HL-60/S4 treated with phorbol 12-myristate 13-acetate at 8.2 ng/mL for 4 days and 3 days (cell line): ENCODE data around the gene SERTAD4.

Experiments used
- in situ Hi-C: fragments of 300-500 bp; cut with MboI; formaldehyde crosslinking; loops from 2 replicates; pipeline ENCODE4 v1.15.0; 2022; ENCODE audit warnings: low sequenced_read_pairs

SERTAD4 gene

DNA sequence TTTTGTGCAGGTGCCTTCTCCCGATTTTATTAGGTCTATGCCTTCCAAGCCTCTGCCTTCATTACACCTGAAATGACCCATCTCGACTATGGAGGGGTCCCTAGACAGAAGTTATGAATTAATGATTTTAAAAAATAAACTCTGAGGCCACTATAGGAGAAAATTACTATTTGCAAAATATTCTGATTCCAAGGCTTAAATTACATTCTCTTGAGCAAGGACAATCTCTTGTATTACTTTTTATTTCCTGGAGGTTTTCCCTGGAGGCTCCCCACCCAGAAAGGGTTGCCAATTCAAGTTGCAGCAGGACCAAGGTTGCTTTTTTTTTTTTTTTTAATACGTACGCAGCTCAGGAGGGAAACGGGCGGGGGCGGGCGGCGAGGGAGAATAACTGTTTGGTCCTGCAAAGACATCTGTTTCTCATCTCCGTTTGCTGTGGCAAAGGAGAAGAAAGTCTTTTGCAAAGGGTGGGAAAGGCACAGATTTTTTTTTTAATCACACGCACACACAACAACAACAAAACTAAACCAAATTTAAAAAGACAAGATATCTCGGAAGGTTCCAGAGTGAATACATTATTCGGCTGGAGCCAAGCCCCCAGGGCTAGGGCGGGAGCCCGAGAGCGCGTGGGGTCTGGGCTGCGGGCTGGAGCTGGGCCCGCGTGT lies 618 bp upstream of the SERTAD4 start:
- in situ Hi-C loops, result no loop called here

DNA sequence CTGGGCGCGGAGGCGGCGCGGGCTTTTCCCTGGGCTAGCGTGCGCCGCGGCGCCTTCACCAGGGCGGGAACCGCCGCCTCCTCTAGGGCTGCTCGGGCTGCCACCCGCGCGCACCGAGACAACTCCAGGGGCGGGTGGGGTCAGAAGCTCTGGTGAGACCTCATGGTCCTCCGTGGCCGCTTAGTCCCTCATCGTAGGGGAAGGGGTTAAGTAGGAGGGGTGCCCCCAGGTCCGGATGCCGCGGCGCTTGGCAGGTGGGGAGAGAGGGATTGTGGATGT lies 559 bp downstream of the SERTAD4 start:
- in situ Hi-C loops, result no loop called here

DNA sequence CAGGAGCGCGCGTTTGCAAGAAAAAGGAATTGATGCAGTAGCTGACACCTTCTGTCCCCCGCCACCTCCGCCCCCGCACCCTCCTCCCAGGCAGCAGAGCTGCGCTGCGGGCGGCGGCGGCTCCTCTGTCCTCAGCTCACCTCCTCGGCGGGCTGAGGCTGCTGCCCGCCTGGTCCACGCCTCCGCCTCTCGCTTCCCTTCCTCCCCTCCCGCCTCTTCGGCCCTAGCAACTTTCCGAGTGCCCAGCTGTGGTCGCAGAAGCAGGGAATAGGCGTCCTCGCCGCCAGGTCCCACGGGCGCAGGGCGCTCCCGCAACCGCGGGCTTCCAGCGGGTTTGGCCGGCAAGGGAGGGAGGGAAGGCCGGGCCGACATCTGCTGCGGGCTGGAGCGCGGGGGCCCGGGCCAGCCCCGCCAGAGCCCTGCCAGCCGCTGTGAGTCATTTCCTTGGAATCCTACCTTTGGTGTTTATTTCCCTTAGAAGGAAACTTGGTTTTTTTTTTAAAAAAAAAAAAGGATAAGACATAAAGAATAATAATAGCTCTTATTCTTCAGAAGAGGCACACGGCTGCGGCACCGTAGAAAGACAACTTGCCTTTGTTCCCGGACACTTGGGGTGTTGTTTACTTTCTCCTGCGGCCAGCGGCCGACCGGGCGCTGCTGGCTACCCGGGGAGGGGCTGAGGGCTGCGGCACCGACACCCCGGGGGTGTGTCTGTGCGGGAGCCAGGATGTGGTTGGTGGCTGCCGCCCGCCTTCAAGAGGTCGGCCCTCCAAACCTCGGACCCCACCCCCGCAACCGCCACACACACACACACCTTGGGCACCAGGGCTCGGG lies 1.1 kb downstream of the SERTAD4 start:
- in situ Hi-C loops, result no loop called here

DNA sequence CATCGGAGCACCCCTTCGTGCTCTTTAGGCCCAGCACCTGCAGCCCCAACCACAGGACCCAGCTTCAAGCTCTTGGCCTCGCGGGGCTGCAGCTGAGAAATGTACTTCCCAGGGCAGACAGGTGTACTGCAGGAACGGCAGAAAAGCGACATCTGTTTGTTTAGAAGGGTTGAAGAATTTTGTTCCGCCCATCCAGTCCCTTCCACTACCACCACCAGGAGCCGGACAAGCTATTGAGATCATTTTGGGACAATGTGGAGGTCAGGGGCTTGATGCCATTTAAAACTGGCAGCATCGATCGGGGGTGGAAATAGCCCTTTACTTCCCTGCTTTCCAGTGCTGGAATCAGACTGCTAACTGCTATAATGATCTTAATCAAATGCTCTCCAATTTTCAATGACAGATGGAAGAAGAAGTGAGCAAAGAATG lies 1.7 kb downstream of the SERTAD4 start:
- in situ Hi-C loops, result no loop called here

DNA sequence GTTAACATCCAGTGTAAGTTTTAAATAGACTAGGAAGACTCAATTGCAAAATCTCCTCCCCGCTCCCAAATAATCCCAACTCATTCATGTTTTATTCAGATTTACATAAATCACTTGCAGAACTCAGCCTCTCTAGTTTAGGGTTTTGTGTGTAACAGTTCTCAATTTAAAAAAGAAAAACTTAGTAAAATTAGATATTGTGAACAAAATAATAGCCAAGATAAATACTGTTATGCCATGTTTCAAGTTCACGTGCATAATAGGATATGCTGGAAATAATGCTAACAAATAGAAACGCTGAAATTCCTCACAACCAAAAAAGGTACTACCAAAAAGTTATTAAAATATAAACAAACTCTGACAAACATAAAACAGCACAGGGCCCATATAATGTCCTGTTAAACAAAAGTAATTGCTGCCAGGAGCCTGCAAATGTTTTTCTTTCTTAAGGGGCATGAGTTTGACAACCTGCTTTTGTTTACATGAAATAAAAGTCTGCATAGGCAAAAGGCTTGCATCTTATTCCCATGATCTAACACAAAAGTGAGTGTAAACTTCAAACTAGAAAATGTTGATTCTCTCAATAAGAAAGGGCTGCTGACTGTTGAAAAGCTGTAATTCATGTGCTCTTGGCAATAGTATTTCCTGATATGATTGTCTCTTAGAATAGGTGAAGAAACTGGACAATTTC lies 2.9 kb downstream of the SERTAD4 start:
- in situ Hi-C loops, result no loop called here

DNA sequence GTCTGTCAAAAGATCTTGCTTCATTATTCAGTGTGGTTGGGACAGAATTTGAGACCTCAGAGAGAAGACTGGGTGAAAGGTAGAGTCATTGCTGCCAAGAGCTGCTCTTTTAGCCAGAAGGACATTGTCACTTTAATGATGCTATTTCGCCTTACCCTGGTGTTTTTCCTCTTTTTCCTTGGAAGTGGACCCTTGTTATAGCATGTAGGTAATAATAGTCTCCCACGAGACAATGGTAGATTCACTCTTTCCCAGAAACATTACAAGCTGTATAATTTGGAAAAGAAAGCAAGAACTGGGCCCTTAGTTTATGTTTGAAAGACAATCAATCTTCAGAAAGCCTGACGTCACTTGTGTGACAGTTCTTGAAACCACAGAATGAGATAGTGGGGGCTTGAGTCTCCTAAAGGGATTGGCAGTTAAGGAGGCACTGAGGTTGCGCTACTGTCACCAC lies 3.8 kb downstream of the SERTAD4 start:
- in situ Hi-C loops, result no loop called here

DNA sequence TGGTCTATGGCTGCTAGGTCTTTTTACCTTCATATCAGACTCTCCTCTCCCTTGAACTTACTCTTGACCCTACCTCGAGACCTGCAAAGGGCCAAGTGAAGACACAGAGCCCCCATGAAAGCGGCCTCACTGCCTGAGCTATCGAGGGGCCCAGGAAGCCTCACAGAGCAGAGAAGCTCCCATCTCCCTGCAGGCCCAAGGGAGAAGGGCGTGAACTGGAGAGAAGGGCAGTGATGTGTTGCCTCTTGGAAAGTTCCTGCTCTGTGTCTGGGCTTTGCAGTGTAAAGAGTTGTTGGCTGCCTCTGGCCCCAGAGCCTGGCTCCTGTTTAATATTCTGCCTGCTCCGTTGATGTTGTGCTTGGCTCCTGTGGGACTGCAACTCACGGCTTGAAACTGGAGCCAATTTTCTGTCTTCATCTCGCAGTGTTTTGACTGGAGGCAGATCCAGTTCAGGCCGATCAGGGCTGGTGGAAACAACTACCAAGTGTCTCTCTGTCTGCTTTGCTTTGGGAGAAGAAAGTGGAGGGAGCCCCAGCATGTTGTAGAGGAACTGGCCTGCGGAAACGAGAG lies 4.3 kb downstream of the SERTAD4 start:
- in situ Hi-C loops, result no loop called here

DNA sequence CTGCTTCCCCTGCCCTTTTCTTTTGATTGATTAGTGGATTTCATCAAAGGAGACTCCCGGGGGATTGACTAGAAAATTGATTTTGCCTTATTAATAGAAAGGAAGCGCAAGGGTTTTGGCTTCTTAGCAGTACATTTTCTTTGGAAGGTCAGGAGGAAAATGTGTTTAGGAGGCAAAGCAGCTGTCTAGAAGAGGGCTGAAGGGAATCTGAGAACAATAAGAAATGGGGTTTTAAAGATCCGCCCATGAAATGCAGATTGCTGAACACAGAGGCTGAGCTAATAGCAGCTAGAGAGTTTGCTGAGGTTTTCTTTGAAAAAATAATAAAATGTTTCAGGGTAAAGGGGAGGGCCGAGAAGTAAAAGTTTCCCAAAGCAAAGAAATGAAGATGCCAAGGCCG lies 4.9 kb downstream of the SERTAD4 start:
- in situ Hi-C loops, result no loop called here

DNA sequence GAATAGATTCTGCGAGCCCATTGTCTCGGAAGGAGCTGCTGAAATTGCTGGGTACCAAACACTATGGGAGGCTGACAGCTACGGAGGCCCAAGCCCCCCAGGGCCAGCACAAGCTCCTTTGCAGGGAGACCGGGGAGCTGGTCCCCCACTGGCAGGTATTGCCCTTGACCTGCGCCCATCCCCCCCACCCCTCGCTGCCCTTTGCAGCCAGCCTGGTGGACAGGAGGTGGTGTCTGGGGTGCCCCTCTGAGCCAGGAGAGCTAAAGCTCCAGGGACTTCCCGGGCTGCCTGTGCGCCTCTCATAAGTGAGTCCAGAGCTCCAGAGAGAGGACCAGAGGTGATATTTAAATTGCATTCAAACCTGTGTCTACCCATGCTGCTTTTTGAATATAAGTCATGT lies 5.4 kb downstream of the SERTAD4 start:
- in situ Hi-C loops, result no loop called here

DNA sequence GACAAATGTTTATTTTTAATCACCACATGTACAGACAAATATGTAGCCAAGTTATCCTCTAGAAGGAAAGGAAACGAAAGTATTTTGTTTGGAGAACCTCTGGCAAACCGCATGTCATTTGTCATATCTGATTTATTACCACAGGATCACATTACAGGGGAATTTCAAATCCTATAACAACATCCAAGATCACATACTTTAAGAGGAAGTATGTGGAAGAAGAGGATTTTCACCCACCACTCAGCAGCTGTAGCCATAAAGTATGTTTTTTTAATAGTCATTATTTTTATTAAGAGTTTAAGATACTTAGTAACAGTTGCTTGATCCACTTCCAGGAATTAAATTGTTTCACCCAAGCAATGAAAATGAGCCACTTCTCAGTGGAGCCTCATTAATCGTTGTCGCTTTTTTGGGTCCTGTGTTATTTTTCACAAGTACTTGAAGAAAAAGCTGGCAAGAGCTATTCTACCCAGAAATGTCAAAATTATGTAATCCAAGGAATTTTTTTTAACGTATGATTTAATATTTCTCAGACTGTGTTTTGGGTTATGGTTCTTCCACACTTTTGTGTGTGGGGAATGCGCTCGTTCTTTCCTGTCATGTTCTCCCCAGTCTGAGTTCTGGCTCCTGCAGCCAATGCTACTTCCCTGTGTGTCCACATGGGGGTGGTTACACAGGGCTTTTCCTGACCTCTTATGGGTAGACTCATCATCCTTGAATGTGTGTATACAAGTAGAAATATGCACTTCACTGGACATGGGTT lies 6.9 kb downstream of the SERTAD4 start:
- in situ Hi-C loops, result no loop called here

DNA sequence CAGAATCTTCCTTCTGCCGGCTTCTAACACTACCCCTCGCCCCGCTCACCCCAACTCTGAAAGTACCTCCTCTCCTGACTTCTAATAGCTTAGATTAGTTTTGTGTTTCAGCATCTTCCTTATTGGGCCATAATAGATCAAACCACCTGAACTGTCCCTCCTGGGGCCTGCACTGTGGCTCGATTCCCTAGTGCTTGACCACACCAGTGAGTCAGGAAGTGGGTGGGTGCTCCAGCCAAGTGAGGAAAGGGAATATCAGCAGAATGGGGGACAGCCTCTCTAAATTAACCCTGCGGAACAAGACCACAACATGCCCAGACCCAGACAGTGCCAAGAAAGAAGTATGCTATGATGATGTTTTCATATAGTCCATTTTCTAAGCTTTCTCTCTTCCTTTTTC lies 8.5 kb downstream of the SERTAD4 start:
- in situ Hi-C loops, result no loop called here

DNA sequence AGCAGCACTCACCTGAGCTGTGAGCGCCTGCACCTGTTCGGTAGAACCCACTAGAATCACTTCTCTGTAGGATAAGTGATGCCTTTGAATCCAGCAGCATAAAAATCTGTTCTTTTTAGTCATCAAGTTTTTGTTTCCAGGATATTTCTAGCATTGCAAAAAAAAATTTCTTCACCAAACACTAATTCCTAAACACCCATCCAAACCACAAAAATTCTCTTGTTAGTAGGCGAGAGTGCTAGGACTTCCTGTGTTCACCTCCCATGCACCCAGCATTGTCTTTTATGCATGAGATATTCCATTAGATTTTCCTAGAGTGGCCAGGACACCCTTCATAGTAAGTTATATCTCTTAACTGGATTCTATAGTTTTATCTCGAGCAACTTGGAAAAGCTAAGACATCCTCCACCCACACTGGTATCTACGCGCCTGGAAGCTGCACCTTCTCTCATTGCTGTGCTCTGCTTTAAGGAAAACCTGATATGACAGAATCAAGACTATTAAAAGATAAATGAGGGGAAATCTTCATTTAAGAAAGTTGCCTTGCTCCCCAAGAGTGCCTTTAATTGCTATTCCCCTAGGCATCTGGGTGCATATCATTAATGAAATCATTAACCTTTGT lies 12.3 kb downstream of the SERTAD4 start:
- in situ Hi-C loops, result no loop called here

DNA sequence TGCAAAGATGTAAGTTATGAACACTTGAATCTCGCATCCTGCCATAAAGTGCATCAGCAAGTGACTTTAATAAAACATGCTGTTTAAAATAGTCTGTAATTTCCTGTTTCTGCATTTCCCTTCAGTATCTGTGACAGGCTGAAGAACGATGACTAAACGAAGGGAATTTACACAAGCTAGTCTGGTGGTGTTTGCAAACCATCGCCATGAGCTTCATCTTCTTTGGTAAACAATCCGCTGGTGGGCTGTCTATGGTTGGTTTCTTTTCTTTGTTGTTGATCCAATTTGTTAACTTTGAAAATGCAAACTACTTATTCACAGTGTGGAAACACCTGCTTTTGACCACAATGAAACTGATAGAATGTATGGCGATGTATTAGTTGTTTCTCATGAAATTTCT lies 13.9 kb downstream of the SERTAD4 start:
- in situ Hi-C loops, result no loop called here

DNA sequence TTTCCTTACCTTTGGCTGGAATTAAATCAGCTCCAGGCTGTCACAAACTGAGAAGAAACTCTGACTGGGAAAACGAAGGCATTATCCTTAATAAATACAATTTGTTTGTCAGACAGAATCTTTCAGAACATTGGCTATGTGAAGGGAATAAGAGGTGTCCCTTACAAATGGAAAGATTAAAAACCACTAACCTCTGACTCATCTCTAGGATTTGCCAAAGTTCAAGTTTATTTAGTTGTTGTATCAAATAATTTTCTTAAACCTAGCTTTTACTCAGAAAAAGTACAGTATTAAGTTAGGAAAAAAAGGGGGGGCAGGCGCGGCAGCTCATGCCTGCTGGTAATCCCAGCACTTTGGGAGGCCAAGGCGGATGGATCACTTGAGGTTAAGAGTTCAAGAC lies 15.7 kb downstream of the SERTAD4 start:
- in situ Hi-C loops, result no loop called here

DNA sequence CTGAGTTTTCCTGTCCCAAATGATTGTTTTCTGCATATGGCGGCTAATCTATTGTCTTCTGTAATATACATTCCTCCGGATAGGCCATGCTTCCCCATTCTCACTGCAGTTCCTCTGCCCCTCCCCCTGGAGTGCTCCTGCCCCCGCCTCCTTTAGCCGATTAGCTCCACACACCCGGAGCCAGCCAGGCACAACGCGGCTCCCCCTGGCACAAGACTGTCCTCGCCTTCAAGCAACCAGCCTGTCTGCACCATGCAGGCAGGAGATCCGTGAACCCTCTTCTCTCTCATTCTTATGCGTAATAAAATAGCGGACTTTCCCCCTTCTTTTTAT lies 18.0 kb downstream of the SERTAD4 start:
- in situ Hi-C loops, result no loop called here

DNA sequence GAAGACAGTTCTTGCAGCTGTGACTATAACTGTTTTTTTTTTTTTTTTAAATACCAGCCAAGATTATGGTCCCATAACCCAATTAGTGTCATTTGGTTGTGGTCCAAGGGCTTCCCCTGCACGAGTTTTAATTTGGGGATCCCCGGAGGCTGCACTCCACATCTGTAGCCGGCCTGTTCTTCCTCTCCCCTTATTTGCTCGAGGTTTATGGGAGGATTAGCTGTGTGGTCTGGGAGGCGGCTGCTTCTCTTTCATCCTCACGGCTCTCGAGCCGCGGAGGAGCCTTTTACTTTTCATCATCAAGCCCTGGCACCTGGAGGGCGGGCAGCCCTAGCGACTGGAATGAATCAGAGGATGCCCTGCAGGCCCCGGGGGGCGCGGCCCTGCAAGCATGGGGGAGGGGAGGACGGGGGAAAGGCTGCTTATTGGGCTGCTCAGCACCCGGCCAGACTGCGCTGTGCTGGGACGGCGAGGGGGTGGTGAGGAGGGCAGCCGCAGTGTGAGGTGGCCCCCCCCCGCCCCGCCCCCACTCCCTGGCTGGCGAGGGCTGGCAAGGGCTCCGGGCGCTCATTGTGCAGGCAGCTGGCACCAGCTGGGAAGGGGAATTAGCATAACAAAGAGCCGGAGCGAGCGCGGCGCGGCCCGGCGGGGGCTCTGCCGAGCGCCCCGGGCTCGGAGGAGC lies 18.5 kb downstream of the SERTAD4 start:
- in situ Hi-C loops, result no loop called here

DNA sequence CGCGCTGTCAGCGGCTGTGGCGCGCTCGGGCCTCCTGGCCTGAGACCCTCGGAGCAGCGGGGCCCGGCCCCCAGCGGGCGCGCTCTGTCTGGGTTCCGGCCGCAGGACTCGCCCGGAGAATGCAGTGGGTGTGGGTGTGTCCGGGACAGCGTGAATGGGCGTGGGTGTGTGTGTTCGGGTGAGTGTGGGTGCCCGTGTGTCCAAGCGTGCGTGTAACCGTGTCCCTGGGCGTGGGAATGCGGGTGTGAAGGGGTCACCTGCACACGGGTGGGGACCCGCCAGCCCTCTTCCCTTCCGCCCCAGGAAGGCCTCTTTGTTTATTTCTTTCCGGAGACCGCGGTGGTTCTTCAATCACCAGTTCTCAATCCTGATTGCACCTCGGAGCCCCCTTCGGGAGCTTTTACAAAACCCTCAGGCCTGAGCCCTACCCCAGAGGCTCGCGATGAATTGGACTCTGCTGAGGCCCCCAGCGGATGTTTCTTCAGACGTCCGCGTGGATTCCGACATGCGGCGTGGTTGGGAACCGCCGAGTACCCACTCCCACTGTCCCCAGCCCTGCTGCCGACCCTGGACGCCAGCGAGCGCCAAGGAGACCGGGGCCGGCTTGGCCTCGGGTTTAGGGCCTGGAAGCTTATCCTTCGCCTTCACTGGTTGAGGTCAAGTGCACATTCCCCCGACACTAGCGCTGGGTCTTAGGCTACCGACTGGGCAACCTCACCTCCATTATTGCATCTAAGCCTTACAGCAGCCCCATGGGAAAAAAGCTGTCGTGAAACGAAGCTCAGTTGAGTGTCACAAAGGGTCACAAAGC lies 19.3 kb downstream of the SERTAD4 start:
- in situ Hi-C loops, result no loop called here

DNA sequence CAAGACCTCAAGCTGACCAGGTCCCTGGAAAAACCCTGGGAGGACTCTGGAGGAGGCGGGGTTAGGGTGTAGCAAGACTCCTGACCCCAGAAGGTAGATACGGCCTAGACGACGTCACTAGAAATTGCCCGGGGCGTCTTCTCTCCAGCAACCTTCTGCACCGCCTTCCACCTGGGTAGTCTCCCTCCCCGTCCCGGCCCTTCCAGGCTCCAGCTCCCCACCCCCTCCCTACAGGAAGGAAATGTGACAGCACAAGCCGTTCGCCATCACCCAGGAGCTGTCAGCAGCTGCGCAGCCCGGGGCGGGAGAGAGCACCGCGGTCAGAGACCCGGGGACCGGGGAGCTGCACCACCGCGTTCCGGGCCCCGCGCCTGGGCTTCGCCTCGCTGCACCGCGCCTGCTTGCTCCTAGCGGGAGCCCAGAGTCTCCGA lies 20.0 kb downstream of the SERTAD4 start:
- in situ Hi-C loops, result no loop called here

DNA sequence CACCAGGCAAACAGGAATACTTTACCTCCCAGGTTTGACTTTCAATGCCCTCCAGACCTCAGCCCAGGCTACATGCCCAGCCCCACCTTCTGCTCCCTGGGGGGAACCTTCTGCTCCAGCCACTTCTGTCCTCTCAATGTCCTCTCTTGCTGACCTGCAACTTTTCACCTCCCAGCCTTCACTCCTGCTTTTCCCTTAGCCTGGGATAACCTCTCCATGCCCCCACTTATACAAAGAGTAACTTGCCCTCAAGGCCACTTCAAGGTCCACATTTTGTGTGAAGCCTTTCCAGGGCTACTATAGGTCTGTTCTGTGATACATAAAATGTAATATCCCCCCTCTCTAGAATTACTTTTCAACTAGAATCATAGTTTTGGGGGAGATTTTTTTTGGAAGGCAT lies 21.7 kb downstream of the SERTAD4 start:
- in situ Hi-C loops, result no loop called here
